Right forelimb (tissue), 1 donor: ENCODE data around the gene PARD3.

ENCODE experiments used
- DNase-seq: peaks from one replicate; pipeline ENCODE4 v3.0.0-alpha.2; 2018

Gene PARD3

GRCh38 chr10:34235164-34235832 is 579.8 kb downstream of the PARD3 start:
- no peak for DNase-seq

GRCh38 chr10:34232481-34232880 is 582.6 kb downstream of the PARD3 start:
- no peak for DNase-seq

GRCh38 chr10:34231441-34232180 is 583.5 kb downstream of the PARD3 start:
- no peak for DNase-seq

- no peak for DNase-seq
Measured at GRCh38 chr10:34229917-34230316, 585.2 kb downstream of the PARD3 start.

GRCh38 chr10:34228066-34228465 is 587.0 kb downstream of the PARD3 start:
- no peak for DNase-seq

GRCh38 chr10:34224639-34225038 is 590.5 kb downstream of the PARD3 start:
- no peak for DNase-seq

GRCh38 chr10:34223658-34224057 is 591.4 kb downstream of the PARD3 start:
- no peak for DNase-seq

GRCh38 chr10:34222359-34222758 is 592.7 kb downstream of the PARD3 start:
- DNase-seq, result no peak

GRCh38 chr10:34219753-34220548 is 595.1 kb downstream of the PARD3 start:
- no peak for DNase-seq

GRCh38 chr10:34217524-34217923 is 597.6 kb downstream of the PARD3 start:
- no peak for DNase-seq

GRCh38 chr10:34216348-34216945 is 598.6 kb downstream of the PARD3 start:
- no peak for DNase-seq

GRCh38 chr10:34213805-34214197 is 601.3 kb downstream of the PARD3 start:
- no peak for DNase-seq

- DNase-seq, result no peak
Measured at GRCh38 chr10:34213193-34213804, 601.8 kb downstream of the PARD3 start.

GRCh38 chr10:34207343-34207742 is 607.8 kb downstream of the PARD3 start:
- DNase-seq, result no peak

GRCh38 chr10:34206935-34207268 is 608.2 kb downstream of the PARD3 start:
- no peak for DNase-seq

GRCh38 chr10:34206078-34206934 is 608.8 kb downstream of the PARD3 start:
- no peak for DNase-seq

GRCh38 chr10:34205452-34205851 is 609.6 kb downstream of the PARD3 start:
- no peak for DNase-seq

- DNase-seq, result no peak
Measured at GRCh38 chr10:34203966-34204630, 611.0 kb downstream of the PARD3 start.

GRCh38 chr10:34200355-34200901 is 614.7 kb downstream of the PARD3 start:
- DNase-seq, result no peak

- DNase-seq, result no peak
Measured at GRCh38 chr10:34198953-34199352, 616.1 kb downstream of the PARD3 start.

GRCh38 chr10:34196058-34196433 is 619.0 kb downstream of the PARD3 start:
- DNase-seq, result no peak
